K562 (cell line): Measurements from ENCODE around the gene KIF17. TPM values are rescaled to one million over a fixed set of nuclear protein-coding genes. Genes with fewer than 3 reads are reported as not detected.

Source experiments
- ATAC-seq: fragments of 200-7000 bp; cut with Tn5 transposase; 3 replicates; pipeline ENCODE4 v1.9.1; 2020; ENCODE audit warnings: moderate library complexity
- BruUV-seq: library from RNA; stranded (reverse); fragments of 400-500 nt; replicated peaks from 2 replicates; lab custom pipeline; 2021; lab: Mats Ljungman, UMichigan
- CTCF ChIA-PET: fragments of 300-600 bp; formaldehyde crosslinking; extraction: SDS; loops from one replicate; lab custom pipeline; 2021; ENCODE audit warnings: low intra/inter-chr PET ratio; lab: Yijun Ruan, JAX
- POLR2A ChIA-PET: fragments of 300-600, 350-650 bp; sonication (Branson Sonifier 250); formaldehyde crosslinking; extraction: SDS; loops from one replicate; lab custom pipeline; 2021; ENCODE audit warnings: antibody characterized with exemption, inconsistent platforms; lab: Yijun Ruan, JAX
- DNase-seq, 4 experiments: peaks; one replicate each; pipeline versions ENCODE4 v3.0.0 to v3.0.0-alpha.2; 2011 to 2018; ENCODE audit warnings: low spot score in 3 of 4, mixed read lengths in 3 of 4; ENCODE audit errors: extremely low read depth in 1 of 4
- FAIRE-seq: peaks from 2 replicates; lab custom pipeline; 2011; peaks lifted over from hg19 to GRCh38; lab: Jason Lieb, UNC
- H2AFZ ChIP-seq: 2 replicates; pipeline ENCODE4 v1.6.0; 2011; ENCODE audit warnings: low read depth, low read length, control low read depth, inconsistent platforms
- H3K27ac ChIP-seq: fragments of 200-600 bp; 3 replicates; pipeline ENCODE4 v1.8.0; 2011; ENCODE audit warnings: low read depth, mild to moderate bottlenecking, control low read depth, inconsistent platforms, low read length, moderate library complexity, mixed read lengths; ENCODE audit errors: extremely low read depth
- H3K27me3 ChIP-seq, 2 experiments: fragments of 300-600 bp in 1 of 2; 2 replicates in 1 of 2; 3 replicates in 1 of 2; pipeline versions ENCODE4 v1.6.0 to v1.8.0; 2011; ENCODE audit warnings: inconsistent platforms in 2 of 2, low read length in 2 of 2, mild to moderate bottlenecking in 1 of 2, mixed read lengths in 1 of 2, moderate library complexity in 1 of 2; ENCODE audit not compliant: control insufficient read depth in 2 of 2, insufficient read depth in 2 of 2
- H3K36me3 ChIP-seq: fragments of 300-600 bp; 3 replicates; pipeline ENCODE4 v1.8.0; 2011; ENCODE audit warnings: mild to moderate bottlenecking, low read length, inconsistent platforms; ENCODE audit not compliant: control insufficient read depth, insufficient read depth
- H3K4me1 ChIP-seq, 2 experiments: fragments of 200-600 bp in 1 of 2; replicated peaks in 1 of 2; 2 replicates in 1 of 2; 3 replicates in 1 of 2; pipeline versions ENCODE4 v1.5.1 to v1.8.0; 2011; ENCODE audit warnings: inconsistent platforms in 2 of 2, low read length in 2 of 2, mild to moderate bottlenecking in 1 of 2, mixed read lengths in 1 of 2, moderate library complexity in 1 of 2; ENCODE audit not compliant: control insufficient read depth in 2 of 2, insufficient read depth in 2 of 2
- H3K4me2 ChIP-seq: 2 replicates; pipeline ENCODE4 v1.6.1; 2011; ENCODE audit warnings: low read length, control low read depth, inconsistent platforms, mixed read lengths; ENCODE audit not compliant: insufficient read depth
- H3K4me3 ChIP-seq: fragments of 200-600 bp; sonication (generic), shearing (Covaris generic); 2 replicates; pipeline ENCODE4 v1.5.1; 2016; ENCODE audit warnings: control low read depth, inconsistent platforms
- H3K79me2 ChIP-seq: fragments of 200-600 bp; 3 replicates; pipeline ENCODE4 v1.8.0; 2011; ENCODE audit warnings: low read length, inconsistent platforms; ENCODE audit not compliant: control insufficient read depth, insufficient read depth
- H3K9ac ChIP-seq, 2 experiments: 2 replicates each; pipeline versions ENCODE4 v1.6.0 to v1.6.1; 2011; ENCODE audit warnings: low read depth in 2 of 2, low read length in 2 of 2, control low read depth in 1 of 2, inconsistent platforms in 1 of 2, mild to moderate bottlenecking in 1 of 2, mixed read lengths in 1 of 2; ENCODE audit not compliant: insufficient read depth in 1 of 2
- H3K9me1 ChIP-seq: one replicate; pipeline ENCODE4 v1.6.0; 2011; ENCODE audit warnings: inconsistent platforms, mild to moderate bottlenecking, low read length, moderate library complexity; ENCODE audit not compliant: control insufficient read depth, insufficient read depth
- H3K9me3 ChIP-seq: replicated peaks from 2 replicates; pipeline ENCODE4 v1.5.1; 2011; ENCODE audit warnings: low read depth, low read length, inconsistent platforms; ENCODE audit not compliant: control insufficient read depth, insufficient read depth
- H4K20me1 ChIP-seq: replicated peaks from 2 replicates; pipeline ENCODE4 v1.6.1; 2011; ENCODE audit warnings: low read length, inconsistent platforms, mixed read lengths; ENCODE audit not compliant: control insufficient read depth, insufficient read depth
- CLOCK ChIP-seq: fragments of 250-450 bp; sonication (Bioruptor Pico); IDR thresholded peaks from 2 replicates; pipeline ENCODE4 v1.4.0; 2020; ENCODE audit warnings: mild to moderate bottlenecking, moderate library complexity, borderline replicate concordance
- FOXM1 ChIP-seq, 2 experiments: fragments of 450-650 bp in 1 of 2; sonication (generic) in 1 of 2; formaldehyde crosslinking in 1 of 2; IDR thresholded peaks; 2 replicates each; pipeline versions ENCODE4 v1.6.1 to v1.9.0; 2017 to 2022; ENCODE audit warnings: low read depth in 2 of 2, mild to moderate bottlenecking in 2 of 2, missing genetic modification reagents in 1 of 2, moderate library complexity in 1 of 2
- HMGN3 ChIP-seq: IDR thresholded peaks from 2 replicates; pipeline ENCODE4 v1.6.1; 2011; ENCODE audit warnings: borderline replicate concordance, low read depth, mild to moderate bottlenecking, mixed read lengths, low read length; ENCODE audit not compliant: insufficient read length; ENCODE audit errors: extremely low read depth
- MCM5 ChIP-seq: fragments of 450-650 bp; IDR thresholded peaks from 2 replicates; pipeline ENCODE4 v1.6.1; 2016; ENCODE audit warnings: low read depth
- STAG1 ChIP-seq: sonication (generic); formaldehyde crosslinking; IDR thresholded peaks from 2 replicates; pipeline ENCODE4 v1.5.0; 2020; ENCODE audit warnings: missing genetic modification reagents, borderline replicate concordance
- YY1 ChIP-seq, 3 experiments: IDR thresholded peaks; 2 replicates each; pipeline ENCODE4 v1.6.1; 2011; ENCODE audit warnings: low read length in 2 of 3, mild to moderate bottlenecking in 2 of 3, moderate library complexity in 2 of 3, borderline replicate concordance in 1 of 3, control low read depth in 1 of 3, low read depth in 1 of 3; ENCODE audit not compliant: insufficient read depth in 3 of 3, insufficient replicate concordance in 2 of 3, control insufficient read depth in 1 of 3, insufficient read length in 1 of 3; ENCODE audit errors: extremely low read depth in 1 of 3
- ZKSCAN3 ChIP-seq: fragments of 250-450 bp; sonication (Bioruptor Pico); IDR thresholded peaks from 2 replicates; pipeline ENCODE4 v1.4.0; 2020
- ZNF184 ChIP-seq: sonication (generic); formaldehyde crosslinking; IDR thresholded peaks from 2 replicates; pipeline ENCODE4 v1.5.0; 2020; ENCODE audit warnings: missing genetic modification reagents
- ZNF277 ChIP-seq: fragments of 250-450 bp; sonication (Bioruptor Pico); IDR thresholded peaks from 2 replicates; pipeline ENCODE4 v1.8.0; 2022; ENCODE audit warnings: inconsistent platforms, mild to moderate bottlenecking, moderate library complexity, borderline replicate concordance
- ZNF586 ChIP-seq: fragments of 450-650 bp; formaldehyde crosslinking; conservative IDR thresholded peaks from 2 replicates; pipeline ENCODE4 v1.4.0; 2020; ENCODE audit warnings: mild to moderate bottlenecking, moderate library complexity
- WGBS: fragments of 100-300 bp; shearing (Covaris generic); methylation state at CpG from one replicate; pipeline ENCODE4 v1.1.6; 2016; ENCODE audit warnings: low coverage, mixed read lengths; ENCODE audit not compliant: insufficient coverage; ENCODE audit errors: missing lambda C conversion rate; 5-methylcytosine and 5-hydroxymethylcytosine counted together
- in situ Hi-C: fragments of 300-500 bp; cut with MboI; formaldehyde crosslinking; loops from 4 replicates; pipeline ENCODE4 v1.15.0; 2018; ENCODE audit warnings: inconsistent platforms, mixed read lengths
- intact Hi-C: fragments of 100-400 bp; cut with micrococcal nuclease; formaldehyde crosslinking; loops from 2 replicates; pipeline ENCODE4 v1.14.2; 2022
- polyA plus RNA-seq, 8 experiments: library from polyadenylated mRNA; depleted of rRNA in 4 of 8; stranded (reverse) in 5 of 8; unstranded in 3 of 8; fragments of >200 nt; fragmentation: Nextera tagmentation in 2 of 8; fragmentation: Illumina TruSeq in 1 of 8; extraction: Ambion mirVana in 2 of 8; extraction: Trizol in 1 of 8; gene quantifications; 2 replicates each; pipeline versions ENCODE4 v1.2.1 to v1.2.3, GENCODE V29; 2011 to 2014; ENCODE audit warnings: inconsistent platforms in 1 of 8, missing spikeins in 1 of 8
- total RNA-seq, 7 experiments: library from RNA; depleted of rRNA in 6 of 7; stranded (reverse); fragments of >200 nt in 6 of 7; fragmentation: Illumina TruSeq in 2 of 7; extraction: Trizol in 2 of 7; gene quantifications; 2 replicates each; pipeline versions ENCODE4 v1.2.1 to v1.2.3, GENCODE V29; 2011 to 2021; ENCODE audit warnings: low replicate concordance in 1 of 7

The KIF17 gene
- total and polyA plus RNA-seq, 9 of the 15 experiments (the other 6 are each of a cell fraction or from before 2014, with no cell fraction given): 0.04 to 0.47 (median 0.18) TPM; not detected in 5

GRCh38 chr1:20641975-20642374 is 75.8 kb downstream of the KIF17 start (continued):
- TF ChIP-seq CLOCK (CRISPR knock-in tag): no peak

GRCh38 chr1:20640183-20640597 is 77.6 kb downstream of the KIF17 start:
- Histone ChIP-seq H3K27me3 (peaks cover 2 to 10% of the 10 kb centered on the region in 2 experiments; a peak in 3 of 5 replicates), H3K36me3 (no peaks in the 10 kb centered on the region), H3K79me2 (no peaks in the 10 kb centered on the region), H2AFZ (no peak overlapping the region), H3K9me3 (no peaks in the 10 kb centered on the region), H3K9ac (no peak overlapping the region), H3K4me1 (peaks cover 0 to 8% of the 10 kb centered on the region in 2 experiments; a peak in 2 of 5 replicates), H3K4me2 (no peak overlapping the region), H3K4me3 (no peak overlapping the region), H3K27ac (no peak overlapping the region), H4K20me1 (peaks cover 16% of the 10 kb centered on the region), H3K9me1 (no peaks in the 10 kb centered on the region)
- ATAC-seq: peak; percentile 90
- peak; percentile 70 to 78 (median 74) for DNase-seq
- ChIA-PET POLR2A (interaction anchor here (0.7 kb wide), 1 partner anchor 946 kb away, joined by 3 read pairs; no protein-coding TSS in a partner anchor), CTCF (interaction anchor here (0.6 to 3.4 kb wide), 4 partner anchors 19 to 119 kb away, joined by 3 to 35 read pairs (median 10); no protein-coding TSS in a partner anchor)
- FAIRE-seq: peak; percentile 87
- in situ Hi-C loops: no loop called here
- no TSS peak for BruUV-seq
- intact Hi-C loops: loop anchor here (1.0 kb wide), 2 partner anchors 65 to 118 kb away; no protein-coding TSS in a partner anchor
- 14% methylated on average over 6 of the region's 6 CpGs for WGBS
- TF ChIP-seq MCM5 (no peak), YY1 (IDR thresholded peaks at IDR 0.05; ENCODE audit: borderline replicate concordance in 1 of 3, control insufficient read depth in 1 of 3, extremely low read depth in 1 of 3, insufficient read depth in 3 of 3, insufficient read length in 1 of 3, insufficient replicate concordance in 2 of 3, low read depth in 1 of 3, low read length in 2 of 3) (no peak), FOXM1 (IDR thresholded peaks at IDR 0.05; ENCODE audit: low read depth) (no peak), FOXM1 (CRISPR knock-in tag; IDR thresholded peaks at IDR 0.05; ENCODE audit: low read depth) (no peak), HMGN3 (no peak), ZNF277 (no peak), STAG1 (no peak), ZKSCAN3 (no peak), ZNF586 (CRISPR knock-in tag) (no peak), ZNF184 (CRISPR knock-in tag) (no peak)
